ENCODE results near the gene SETDB2. TPM values are rescaled to one million over a fixed set of nuclear protein-coding genes. Genes with fewer than 3 reads are reported as not detected.
A peak's percentile ranks its signal among the peaks of the same experiment; 100 is the strongest.

The SETDB2 gene
- total and polyA plus RNA-seq, 4 donors: 1.9 to 6.2 (median 4.9) TPM

- Histone ChIP-seq H3K9me3 (ENCODE audit: control insufficient read depth in 4 of 4, low read length in 3 of 4) (no peaks in the 10 kb centered on the region), H3K4me3 (ENCODE audit: low read depth in 1 of 3, low read length in 3 of 3) (no peak overlapping the region), H3K27me3 (ENCODE audit: control insufficient read depth in 4 of 4, insufficient read depth in 4 of 4, low read length in 3 of 4) (no peaks in the 10 kb centered on the region), H3K9ac (ENCODE audit: low read depth in 1 of 2, low read length in 2 of 2) (no peak overlapping the region), H3K36me3 (ENCODE audit: control insufficient read depth in 4 of 4, insufficient read depth in 3 of 4, low read depth in 1 of 4, low read length in 3 of 4) (no peaks in the 10 kb centered on the region), H3K4me1 (ENCODE audit: control insufficient read depth in 4 of 4, insufficient read depth in 4 of 4, low read length in 3 of 4) (no peaks in the 10 kb centered on the region), H3K27ac (ENCODE audit: low read depth in 1 of 2, low read length in 2 of 2) (no peak overlapping the region)
- 44% methylated on average over 3 of the region's 3 CpGs for WGBS
- peak; percentile 44 for DNase-seq (ENCODE audit: low spot score)
- no peak for TF ChIP-seq TAF1 (conservative IDR thresholded peaks at IDR 0.05)
- TF ChIP-seq NR2F2 (IDR thresholded peaks at IDR 0.05): no peak
- TF ChIP-seq CTCF (IDR thresholded peaks at IDR 0.05; ENCODE audit: low read depth, low read length, missing input control): peak; percentile 61
- TF ChIP-seq RAD21 (IDR thresholded peaks at IDR 0.05): peak; percentile 87 to 93
- TF ChIP-seq HNF4A (conservative IDR thresholded peaks at IDR 0.05): peak; percentile 30 to 38
Observed at GRCh38 chr13:49421391-49421790, 22.7 kb upstream of the SETDB2 start.

- DNase-seq (ENCODE audit: low spot score): no peak
- no peak for TF ChIP-seq FOXA1 (IDR thresholded peaks at IDR 0.05)
- no peak for TF ChIP-seq TAF1 (conservative IDR thresholded peaks at IDR 0.05)
- TF ChIP-seq GABPA (IDR thresholded peaks at IDR 0.05 in 1 of 2, conservative IDR thresholded peaks at IDR 0.05 in 1 of 2): no peak
- no peak for TF ChIP-seq RXRA (IDR thresholded peaks at IDR 0.05)
- no peak overlapping the region for H3K27ac ChIP-seq (ENCODE audit: low read depth in 1 of 2, low read length in 2 of 2)
- H3K9me3 ChIP-seq (ENCODE audit: control insufficient read depth in 4 of 4, low read length in 3 of 4): no peaks in the 10 kb centered on the region
- 85% methylated on average over 7 of the region's 7 CpGs for WGBS
- H3K4me3 ChIP-seq (ENCODE audit: low read depth in 1 of 3, low read length in 3 of 3): no peak overlapping the region
- no peaks in the 10 kb centered on the region for H3K27me3 ChIP-seq (ENCODE audit: control insufficient read depth in 4 of 4, insufficient read depth in 4 of 4, low read length in 3 of 4)
- H3K4me1 ChIP-seq (ENCODE audit: control insufficient read depth in 4 of 4, insufficient read depth in 4 of 4, low read length in 3 of 4): no peaks in the 10 kb centered on the region
- H3K36me3 ChIP-seq (ENCODE audit: control insufficient read depth in 4 of 4, insufficient read depth in 3 of 4, low read depth in 1 of 4, low read length in 3 of 4): no peaks in the 10 kb centered on the region
- no peak overlapping the region for H3K9ac ChIP-seq (ENCODE audit: low read depth in 1 of 2, low read length in 2 of 2)
Observed at GRCh38 chr13:49424011-49424560, 20.0 kb upstream of the SETDB2 start.

GRCh38 chr13:49428041-49428763 lies 15.9 kb upstream of the SETDB2 start:
- TF ChIP-seq CTCF (IDR thresholded peaks at IDR 0.05; ENCODE audit: low read depth, low read length, missing input control): no peak
- TF ChIP-seq JUND (IDR thresholded peaks at IDR 0.05): no peak
- TF ChIP-seq SP1 (IDR thresholded peaks at IDR 0.05): no peak
- TF ChIP-seq TAF1 (conservative IDR thresholded peaks at IDR 0.05): no peak
- no peak for TF ChIP-seq ZBTB33 (IDR thresholded peaks at IDR 0.05)
- no peak for TF ChIP-seq MAX (IDR thresholded peaks at IDR 0.05)
- TF ChIP-seq HNF4G (IDR thresholded peaks at IDR 0.05): no peak
- Histone ChIP-seq H3K9ac (ENCODE audit: low read depth in 1 of 2, low read length in 2 of 2) (no peak overlapping the region), H3K4me1 (ENCODE audit: control insufficient read depth in 4 of 4, insufficient read depth in 4 of 4, low read length in 3 of 4) (no peaks in the 10 kb centered on the region), H3K27me3 (ENCODE audit: control insufficient read depth in 4 of 4, insufficient read depth in 4 of 4, low read length in 3 of 4) (no peaks in the 10 kb centered on the region), H3K4me3 (ENCODE audit: low read depth in 1 of 3, low read length in 3 of 3) (no peak overlapping the region), H3K27ac (ENCODE audit: low read depth in 1 of 2, low read length in 2 of 2) (no peak overlapping the region), H3K36me3 (ENCODE audit: control insufficient read depth in 4 of 4, insufficient read depth in 3 of 4, low read depth in 1 of 4, low read length in 3 of 4) (peaks cover 0 to 3% (median 2%) of the 10 kb centered on the region in 4 donors), H3K9me3 (ENCODE audit: control insufficient read depth in 4 of 4, low read length in 3 of 4) (no peaks in the 10 kb centered on the region)
- DNase-seq (ENCODE audit: low spot score): no peak
- 94% methylated on average over 2 of the region's 2 CpGs for WGBS

Measured in liver (tissue), 9 donors.